ENCODE results near the gene ARHGEF28. TPM values are rescaled to one million over a fixed set of nuclear protein-coding genes. Genes with fewer than 3 reads are reported as not detected.

The ARHGEF28 gene
- total and polyA plus RNA-seq, 10 of the 15 experiments (the other 5 are each of a cell fraction or from before 2014, with no cell fraction given), result 0.10 to 0.72 (median 0.22) TPM; not detected in 2

GRCh38 chr5:73825736-73826135 lies 199.7 kb downstream of the ARHGEF28 start (continued):
- TF ChIP-seq ZNF687 (IDR thresholded peaks at IDR 0.05), result no peak

GRCh38 chr5:73826301-73827105 lies 200.5 kb downstream of the ARHGEF28 start:
- ChIA-PET POLR2A (no interaction called here), CTCF (interaction anchor here (1.1 to 1.8 kb wide), 3 partner anchors 11 to 76 kb away, joined by 3 to 5 read pairs (median 3); no protein-coding TSS in a partner anchor), RAD21 (ENCODE audit: unreplicated experiment) (interaction anchor here (0.9 kb wide), 1 partner anchor 13 kb away, joined by 3 read pairs; no protein-coding TSS in a partner anchor), SMC1A (ENCODE audit: uncharacterized antibody, unreplicated experiment) (interaction anchor here (0.8 to 1.7 kb wide), 5 partner anchors 12 to 61 kb away, joined by 3 to 5 read pairs (median 3); no protein-coding TSS in a partner anchor)
- H3K36me3 ChIP-seq (ENCODE audit: control insufficient read depth in 2 of 2, insufficient read depth in 2 of 2, low read length in 1 of 2), result no peaks in the 10 kb centered on the region
- no peaks in the 10 kb centered on the region for H3K27me3 ChIP-seq (replicated peaks in 1 of 2; ENCODE audit: control insufficient read depth in 2 of 2, insufficient read depth in 2 of 2, low read length in 1 of 2)
- H2AFZ ChIP-seq (ENCODE audit: control insufficient read depth, low read depth, low read length), result no peak overlapping the region
- FAIRE-seq (no peak), DNase-seq (ENCODE audit: low read depth, low spot score) (no peak), ATAC-seq (peak; percentile 53)
- H3K4me3 ChIP-seq, result no peak overlapping the region
- no peak overlapping the region for H3K9ac ChIP-seq (ENCODE audit: control insufficient read depth, insufficient read depth, low read length)
- 39% methylated on average over 7 of the region's 7 CpGs for WGBS (ENCODE audit: insufficient coverage, insufficient replicate concordance, low lambda C conversion rate, missing lambda C conversion rate)
- H3K9me3 ChIP-seq (replicated peaks; ENCODE audit: control insufficient read depth, insufficient read depth, low read length), result no peaks in the 10 kb centered on the region
- in situ Hi-C loops (cut with MboI) (no loop called here), intact Hi-C loops (cut with micrococcal nuclease; ENCODE audit: unreplicated experiment) (no loop called here)
- H3K79me2 ChIP-seq (ENCODE audit: control insufficient read depth, insufficient read depth, low read length), result no peaks in the 10 kb centered on the region
- TF ChIP-seq ZNF24 (IDR thresholded peaks at IDR 0.05), result no peak
- TF ChIP-seq, protein P1, sequence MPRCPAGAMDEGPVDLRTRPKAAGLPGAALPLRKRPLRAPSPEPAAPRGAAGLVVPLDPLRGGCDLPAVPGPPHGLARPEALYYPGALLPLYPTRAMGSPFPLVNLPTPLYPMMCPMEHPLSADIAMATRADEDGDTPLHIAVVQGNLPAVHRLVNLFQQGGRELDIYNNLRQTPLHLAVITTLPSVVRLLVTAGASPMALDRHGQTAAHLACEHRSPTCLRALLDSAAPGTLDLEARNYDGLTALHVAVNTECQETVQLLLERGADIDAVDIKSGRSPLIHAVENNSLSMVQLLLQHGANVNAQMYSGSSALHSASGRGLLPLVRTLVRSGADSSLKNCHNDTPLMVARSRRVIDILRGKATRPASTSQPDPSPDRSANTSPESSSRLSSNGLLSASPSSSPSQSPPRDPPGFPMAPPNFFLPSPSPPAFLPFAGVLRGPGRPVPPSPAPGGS (IDR thresholded peaks at IDR 0.05; ENCODE audit: borderline replicate concordance, insufficient read depth, low read depth, low read length, poor library complexity, severe bottlenecking), result no peak
- no peak for TF ChIP-seq SIX5 (IDR thresholded peaks at IDR 0.05; ENCODE audit: low read depth, low read length, severe bottlenecking)
- TF ChIP-seq CREB1 (IDR thresholded peaks at IDR 0.05; ENCODE audit: low read depth), result no peak
- no peaks in the 10 kb centered on the region for H4K20me1 ChIP-seq (ENCODE audit: control insufficient read depth, insufficient read depth)
- no TSS peak for BruUV-seq (replicated peaks)
- no peak overlapping the region for H3K27ac ChIP-seq (ENCODE audit: control insufficient read depth, insufficient read depth)
- no peaks in the 10 kb centered on the region for H3K4me1 ChIP-seq (ENCODE audit: control insufficient read depth, insufficient read depth, low read length)
- H3K4me2 ChIP-seq (ENCODE audit: control insufficient read depth, insufficient read depth), result no peak overlapping the region

All from GM12878 (cell line).